ENCODE results near the gene APCDD1. TPM values are rescaled to one million over a fixed set of nuclear protein-coding genes. Genes with fewer than 3 reads are reported as not detected.

APCDD1 gene
- total RNA-seq, 1 experiment from 2014 or later, result 355 TPM

DNA sequence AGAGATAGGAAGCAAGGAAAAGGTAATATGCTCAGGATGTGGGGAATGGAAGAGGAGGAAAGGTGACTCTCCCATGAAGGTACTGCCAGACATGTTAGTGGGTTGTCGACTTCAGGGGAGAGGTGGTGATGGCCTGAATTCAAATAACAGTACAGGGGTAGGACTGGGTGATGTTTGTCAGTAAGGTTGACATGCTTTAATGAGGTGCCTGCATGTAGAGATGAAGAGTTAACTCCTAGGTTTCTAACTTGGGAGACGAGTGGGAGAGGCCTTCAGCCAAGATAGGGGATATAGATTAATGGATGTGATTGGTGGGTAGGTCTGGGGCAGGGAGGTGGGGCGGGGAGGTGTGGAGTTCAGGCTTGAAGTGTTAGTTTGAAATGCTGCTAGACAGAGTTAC lies 74.0 kb downstream of the APCDD1 start:
- Histone ChIP-seq H3K4me1 (ENCODE audit: insufficient read depth, low read length, poor library complexity, severe bottlenecking) (peaks cover 19% of the 10 kb centered on the region), H3K9me3 (ENCODE audit: low read depth, low read length, poor library complexity, severe bottlenecking) (no peaks in the 10 kb centered on the region), H3K36me3 (ENCODE audit: insufficient read depth, low read length, poor library complexity, severe bottlenecking) (no peaks in the 10 kb centered on the region), H3K4me3 (ENCODE audit: low read depth, low read length, poor library complexity, severe bottlenecking) (no peak overlapping the region), H3K27me3 (replicated peaks; ENCODE audit: insufficient read depth, low read depth, low read length, poor library complexity) (no peaks in the 10 kb centered on the region), H3K27ac (ENCODE audit: low read depth, low read length, poor library complexity, severe bottlenecking) (no peak overlapping the region)
- no peak for DNase-seq (ENCODE audit: low spot score)
- BruUV-seq (replicated peaks), result no TSS peak
- TF ChIP-seq, protein P1, sequence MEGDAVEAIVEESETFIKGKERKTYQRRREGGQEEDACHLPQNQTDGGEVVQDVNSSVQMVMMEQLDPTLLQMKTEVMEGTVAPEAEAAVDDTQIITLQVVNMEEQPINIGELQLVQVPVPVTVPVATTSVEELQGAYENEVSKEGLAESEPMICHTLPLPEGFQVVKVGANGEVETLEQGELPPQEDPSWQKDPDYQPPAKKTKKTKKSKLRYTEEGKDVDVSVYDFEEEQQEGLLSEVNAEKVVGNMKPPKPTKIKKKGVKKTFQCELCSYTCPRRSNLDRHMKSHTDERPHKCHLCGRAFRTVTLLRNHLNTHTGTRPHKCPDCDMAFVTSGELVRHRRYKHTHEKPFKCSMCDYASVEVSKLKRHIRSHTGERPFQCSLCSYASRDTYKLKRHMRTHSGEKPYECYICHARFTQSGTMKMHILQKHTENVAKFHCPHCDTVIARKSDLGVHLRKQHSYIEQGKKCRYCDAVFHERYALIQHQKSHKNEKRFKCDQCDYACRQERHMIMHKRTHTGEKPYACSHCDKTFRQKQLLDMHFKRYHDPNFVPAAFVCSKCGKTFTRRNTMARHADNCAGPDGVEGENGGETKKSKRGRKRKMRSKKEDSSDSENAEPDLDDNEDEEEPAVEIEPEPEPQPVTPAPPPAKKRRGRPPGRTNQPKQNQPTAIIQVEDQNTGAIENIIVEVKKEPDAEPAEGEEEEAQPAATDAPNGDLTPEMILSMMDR (conservative IDR thresholded peaks at IDR 0.05; ENCODE audit: low read depth, low read length), result no peak
- TF ChIP-seq EZH2 (IDR thresholded peaks at IDR 0.05; ENCODE audit: borderline replicate concordance, low read depth, low read length, poor library complexity, severe bottlenecking), result no peak
- ChIA-PET POLR2A (ENCODE audit: low non-redundant PET) (interaction anchor here (0.6 to 0.7 kb wide), 2 partner anchors 237 to 246 kb away, joined by 3 to 4 read pairs; no protein-coding TSS in a partner anchor), CTCF (no interaction called here)
- intact Hi-C loops (cut with micrococcal nuclease; ENCODE audit: unreplicated experiment), result loop anchor here (10.0 kb wide), 4 partner anchors 56 to 914 kb away; partner anchors contain the start of genes PPP4R1 and RAB31

DNA sequence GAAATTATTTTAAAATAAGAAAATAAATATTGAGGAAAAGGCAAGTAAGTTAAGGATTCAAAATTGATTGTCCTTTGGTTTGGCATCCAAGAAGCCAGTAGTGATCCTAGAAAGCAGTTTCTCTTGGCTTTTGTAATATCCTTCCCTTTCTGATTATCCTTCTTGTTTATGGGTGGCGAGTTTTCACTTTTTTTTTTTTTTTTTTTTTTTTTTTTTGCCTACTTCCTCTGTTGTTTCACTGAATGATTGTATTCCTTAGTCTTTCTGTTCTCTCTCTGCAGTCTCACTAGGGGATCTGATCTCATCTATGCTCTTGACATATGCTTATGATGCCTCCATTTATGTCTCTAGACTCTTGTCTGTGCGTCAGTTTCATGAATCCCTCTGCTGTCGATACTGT lies 75.6 kb downstream of the APCDD1 start:
- CTCF ChIA-PET, result no interaction called here
- no peak overlapping the region for H3K27ac ChIP-seq (ENCODE audit: low read depth, low read length, poor library complexity, severe bottlenecking)
- H3K4me1 ChIP-seq (ENCODE audit: insufficient read depth, low read length, poor library complexity, severe bottlenecking), result peaks cover 19% of the 10 kb centered on the region
- BruUV-seq (replicated peaks), result no TSS peak
- no peaks in the 10 kb centered on the region for H3K36me3 ChIP-seq (ENCODE audit: insufficient read depth, low read length, poor library complexity, severe bottlenecking)
- intact Hi-C loops (cut with micrococcal nuclease; ENCODE audit: unreplicated experiment), result no loop called here
- H3K27me3 ChIP-seq (replicated peaks; ENCODE audit: insufficient read depth, low read depth, low read length, poor library complexity), result no peaks in the 10 kb centered on the region
- H3K9me3 ChIP-seq (ENCODE audit: low read depth, low read length, poor library complexity, severe bottlenecking), result no peaks in the 10 kb centered on the region
- no peak overlapping the region for H3K4me3 ChIP-seq (ENCODE audit: low read depth, low read length, poor library complexity, severe bottlenecking)
- POLR2A ChIA-PET (ENCODE audit: low non-redundant PET), result no interaction called here
- no peak for DNase-seq (ENCODE audit: low spot score)
- TF ChIP-seq, protein P1 (conservative IDR thresholded peaks at IDR 0.05; ENCODE audit: low read depth, low read length), result no peak
- TF ChIP-seq EZH2 (IDR thresholded peaks at IDR 0.05; ENCODE audit: borderline replicate concordance, low read depth, low read length, poor library complexity, severe bottlenecking), result no peak

DNA sequence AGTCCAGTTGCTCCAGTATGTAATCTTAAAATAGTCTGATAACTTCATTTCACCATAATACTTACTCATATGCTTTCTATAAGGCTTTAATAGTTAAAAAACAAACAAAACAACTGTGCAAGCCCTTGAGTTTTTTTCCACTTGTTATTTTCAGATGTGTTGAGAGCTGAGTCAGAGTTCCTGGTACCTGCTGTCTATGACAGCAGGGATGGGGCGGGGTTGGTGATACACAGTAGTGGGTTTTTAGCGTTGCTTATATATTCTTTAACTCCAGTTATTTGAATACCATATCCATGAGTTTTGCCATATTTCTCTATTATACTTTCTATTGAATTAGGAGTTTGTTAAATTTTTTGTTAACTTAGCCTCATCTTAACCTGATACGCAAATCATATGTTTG lies 76.4 kb downstream of the APCDD1 start:
- BruUV-seq (replicated peaks), result no TSS peak

More for the DNA sequence above, 76.4 kb downstream of the APCDD1 start:
- no peaks in the 10 kb centered on the region for H3K36me3 ChIP-seq (ENCODE audit: insufficient read depth, low read length, poor library complexity, severe bottlenecking)
- POLR2A ChIA-PET (ENCODE audit: low non-redundant PET), result no interaction called here
- no peaks in the 10 kb centered on the region for H3K9me3 ChIP-seq (ENCODE audit: low read depth, low read length, poor library complexity, severe bottlenecking)
- intact Hi-C loops (cut with micrococcal nuclease; ENCODE audit: unreplicated experiment), result no loop called here
- H3K4me1 ChIP-seq (ENCODE audit: insufficient read depth, low read length, poor library complexity, severe bottlenecking), result peaks cover 19% of the 10 kb centered on the region
- no peak for DNase-seq (ENCODE audit: low spot score)
- H3K27me3 ChIP-seq (replicated peaks; ENCODE audit: insufficient read depth, low read depth, low read length, poor library complexity), result no peaks in the 10 kb centered on the region
- CTCF ChIA-PET, result no interaction called here
- TF ChIP-seq EZH2 (IDR thresholded peaks at IDR 0.05; ENCODE audit: borderline replicate concordance, low read depth, low read length, poor library complexity, severe bottlenecking), result no peak
- TF ChIP-seq, protein P1 (conservative IDR thresholded peaks at IDR 0.05; ENCODE audit: low read depth, low read length), result no peak
- H3K27ac ChIP-seq (ENCODE audit: low read depth, low read length, poor library complexity, severe bottlenecking), result no peak overlapping the region
- no peak overlapping the region for H3K4me3 ChIP-seq (ENCODE audit: low read depth, low read length, poor library complexity, severe bottlenecking)
